ENCODE data around the gene CUZD1. TPM values are rescaled to one million over a fixed set of nuclear protein-coding genes. Genes with fewer than 3 reads are reported as not detected.

Gene CUZD1
- total RNA-seq, 4 donors from 2014 or later: 0.17 to 0.63 (median 0.43) TPM

GRCh38 chr10:122850705-122851640 is 5.3 kb upstream of the CUZD1 start:
- peaks cover 0 to 47% (median 3%) of the 10 kb centered on the region in 4 donors for H3K36me3 ChIP-seq
- WGBS: 69% methylated on average over 5 of the region's 5 CpGs

GRCh38 chr10:122849900-122850605 is 4.4 kb upstream of the CUZD1 start:
- peaks cover 0 to 43% (median 3%) of the 10 kb centered on the region in 4 donors for H3K36me3 ChIP-seq
- no peaks in the 10 kb centered on the region for H3K4me1 ChIP-seq
- no peak overlapping the region for H3K27ac ChIP-seq (replicated peaks in 1 of 4)
- H3K9me3 ChIP-seq: peaks cover 0 to 3% (median 0%) of the 10 kb centered on the region in 4 donors
- H3K4me3 ChIP-seq: no peak overlapping the region
- no peak for DNase-seq (ENCODE audit: extremely low spot score)
- TF ChIP-seq CTCF (IDR thresholded peaks at IDR 0.05) (no peak), EP300 (IDR thresholded peaks at IDR 0.05) (no peak), POLR2A (IDR thresholded peaks at IDR 0.05; ENCODE audit: low read depth) (no peak), POLR2AphosphoS5 (IDR thresholded peaks at IDR 0.05) (no peak)
- intact Hi-C loops (cut with DNase I): no loop called here
- 83% methylated on average over 12 of the region's 12 CpGs for WGBS
- H3K27me3 ChIP-seq: no peaks in the 10 kb centered on the region

More at GRCh38 chr10:122850705-122851640, 5.3 kb upstream of the CUZD1 start:
- TF ChIP-seq POLR2AphosphoS5 (IDR thresholded peaks at IDR 0.05) (no peak), EP300 (IDR thresholded peaks at IDR 0.05) (no peak), CTCF (IDR thresholded peaks at IDR 0.05) (no peak), POLR2A (IDR thresholded peaks at IDR 0.05; ENCODE audit: low read depth) (no peak)
- intact Hi-C loops (cut with DNase I): no loop called here
- H3K27me3 ChIP-seq: no peaks in the 10 kb centered on the region
- H3K9me3 ChIP-seq: peaks cover 0 to 3% (median 0%) of the 10 kb centered on the region in 4 donors
- no peak for DNase-seq (ENCODE audit: extremely low spot score)
- no peaks in the 10 kb centered on the region for H3K4me1 ChIP-seq
- no peak overlapping the region for H3K27ac ChIP-seq (replicated peaks in 1 of 4)
- no peak overlapping the region for H3K4me3 ChIP-seq

GRCh38 chr10:122849090-122849489 is 3.4 kb upstream of the CUZD1 start:
- intact Hi-C loops (cut with DNase I): no loop called here
- no peak for DNase-seq (ENCODE audit: extremely low spot score)
- no peak for TF ChIP-seq POLR2AphosphoS5 (IDR thresholded peaks at IDR 0.05)
- TF ChIP-seq CTCF (IDR thresholded peaks at IDR 0.05): no peak
- no peak for TF ChIP-seq EP300 (IDR thresholded peaks at IDR 0.05)
- WGBS: 94% methylated on average over 2 of the region's 2 CpGs
- no peak overlapping the region for H3K4me3 ChIP-seq
- H3K36me3 ChIP-seq: peaks cover 0 to 34% (median 0%) of the 10 kb centered on the region in 4 donors
- H3K27ac ChIP-seq (replicated peaks in 1 of 4): no peak overlapping the region
- no peaks in the 10 kb centered on the region for H3K4me1 ChIP-seq
- H3K9me3 ChIP-seq: peaks cover 0 to 3% (median 0%) of the 10 kb centered on the region in 4 donors
- no peaks in the 10 kb centered on the region for H3K27me3 ChIP-seq

GRCh38 chr10:122847782-122848604 is 2.3 kb upstream of the CUZD1 start:
- H3K27me3 ChIP-seq: no peaks in the 10 kb centered on the region
- peaks cover 0 to 4% (median 0%) of the 10 kb centered on the region in 4 donors for H3K9me3 ChIP-seq
- WGBS: 84% methylated on average over 11 of the region's 12 CpGs
- H3K4me3 ChIP-seq: no peak overlapping the region
- DNase-seq (ENCODE audit: extremely low spot score): no peak
- intact Hi-C loops (cut with DNase I): no loop called here
- TF ChIP-seq POLR2A (IDR thresholded peaks at IDR 0.05; ENCODE audit: low read depth) (no peak), POLR2AphosphoS5 (IDR thresholded peaks at IDR 0.05) (no peak), EP300 (IDR thresholded peaks at IDR 0.05) (no peak), CTCF (IDR thresholded peaks at IDR 0.05) (no peak)
- no peak overlapping the region for H3K27ac ChIP-seq (replicated peaks in 1 of 4)
- peaks cover 0 to 25% (median 0%) of the 10 kb centered on the region in 4 donors for H3K36me3 ChIP-seq
- no peaks in the 10 kb centered on the region for H3K4me1 ChIP-seq

Data from esophagus muscularis mucosa (tissue), 4 donors.